Measurements from ENCODE around the gene ABHD17B. TPM values are rescaled to one million over a fixed set of nuclear protein-coding genes. Genes with fewer than 3 reads are reported as not detected.

ABHD17B gene
- total RNA-seq, 1 donor from 2014 or later: 12.0 TPM

GRCh38 chr9:71924576-71924975 is 13.6 kb upstream of the ABHD17B start:
- DNase-seq (ENCODE audit: extremely low spot score in 2 of 2): no peak
- H3K36me3 ChIP-seq: no peaks in the 10 kb centered on the region
- intact Hi-C loops (cut with DNase I): no loop called here
- no peak overlapping the region for H3K27ac ChIP-seq
- H3K27me3 ChIP-seq: no peaks in the 10 kb centered on the region
- H3K4me1 ChIP-seq: peaks cover 12% of the 10 kb centered on the region
- H3K4me3 ChIP-seq: no peak overlapping the region
- H3K9me3 ChIP-seq: no peaks in the 10 kb centered on the region
- no peak for TF ChIP-seq POLR2AphosphoS5 (IDR thresholded peaks at IDR 0.05; ENCODE audit: insufficient read depth in 1 of 2, low read depth in 1 of 2)
- no peak for TF ChIP-seq CTCF (IDR thresholded peaks at IDR 0.05)
- no peak for TF ChIP-seq POLR2A (IDR thresholded peaks at IDR 0.05)

GRCh38 chr9:71921190-71921814 is 10.3 kb upstream of the ABHD17B start:
- Histone ChIP-seq H3K36me3 (no peaks in the 10 kb centered on the region), H3K4me1 (peaks cover 6% of the 10 kb centered on the region), H3K9me3 (no peaks in the 10 kb centered on the region), H3K27ac (no peak overlapping the region), H3K4me3 (no peak overlapping the region), H3K27me3 (no peaks in the 10 kb centered on the region)
- DNase-seq (ENCODE audit: extremely low spot score in 2 of 2): no peak
- intact Hi-C loops (cut with DNase I): no loop called here
- TF ChIP-seq POLR2A (IDR thresholded peaks at IDR 0.05) (no peak), CTCF (IDR thresholded peaks at IDR 0.05) (no peak), POLR2AphosphoS5 (IDR thresholded peaks at IDR 0.05; ENCODE audit: insufficient read depth in 1 of 2, low read depth in 1 of 2) (no peak)

- Histone ChIP-seq H3K4me1 (peaks cover 10% of the 10 kb centered on the region), H3K27me3 (no peaks in the 10 kb centered on the region), H3K27ac (no peak overlapping the region), H3K4me3 (no peak overlapping the region), H3K9me3 (no peaks in the 10 kb centered on the region), H3K36me3 (no peaks in the 10 kb centered on the region)
- no peak for DNase-seq (ENCODE audit: extremely low spot score in 2 of 2)
- no peak for TF ChIP-seq POLR2AphosphoS5 (IDR thresholded peaks at IDR 0.05; ENCODE audit: insufficient read depth in 1 of 2, low read depth in 1 of 2)
- TF ChIP-seq POLR2A (IDR thresholded peaks at IDR 0.05): no peak
- TF ChIP-seq CTCF (IDR thresholded peaks at IDR 0.05): no peak
- intact Hi-C loops (cut with DNase I): no loop called here
Measured at GRCh38 chr9:71920456-71921189, 9.6 kb upstream of the ABHD17B start.

- Histone ChIP-seq H3K4me3 (no peak overlapping the region), H3K27me3 (no peaks in the 10 kb centered on the region), H3K9me3 (no peaks in the 10 kb centered on the region), H3K27ac (no peak overlapping the region), H3K4me1 (peaks cover 21% of the 10 kb centered on the region), H3K36me3 (no peaks in the 10 kb centered on the region)
- intact Hi-C loops (cut with DNase I): no loop called here
- TF ChIP-seq CTCF (IDR thresholded peaks at IDR 0.05) (no peak), POLR2A (IDR thresholded peaks at IDR 0.05) (no peak), POLR2AphosphoS5 (IDR thresholded peaks at IDR 0.05; ENCODE audit: insufficient read depth in 1 of 2, low read depth in 1 of 2) (no peak)
- no peak for DNase-seq (ENCODE audit: extremely low spot score in 2 of 2)
Measured at GRCh38 chr9:71918419-71918818, 7.4 kb upstream of the ABHD17B start.
